Activated CD4-positive, alpha-beta memory T cell treated with anti-CD3 and anti-CD28 coated beads, Interleukin-2, amount 10 ng/mL, durations not matched to agents 7 days and 5 days (primary cell): ENCODE results near the gene GOLGA6L2. TPM values are rescaled to one million over a fixed set of nuclear protein-coding genes. Genes with fewer than 3 reads are reported as not detected.
"Not testable (repeated sequence)": the region's sequence is repeated elsewhere in the genome, so short reads cannot be mapped to it uniquely, and the experiment has no call there.

Experiments
- CTCF ChIA-PET: fragments of 350-600 bp; sonication (Branson Sonifier 250); formaldehyde crosslinking; loops from one replicate; lab custom pipeline; 2021; ENCODE audit warnings: antibody characterized with exemption, inconsistent platforms; lab: Charles Lee
- POLR2A ChIA-PET: fragments of 350-600 bp; sonication (Branson Sonifier 250); formaldehyde crosslinking; loops from one replicate; lab custom pipeline; 2021; ENCODE audit warnings: antibody characterized with exemption; lab: Charles Lee
- DNase-seq: peaks from one replicate; pipeline ENCODE4 v3.0.0-alpha.2; 2020
- H3K27ac Mint-ChIP-seq: one replicate; pipeline ENCODE4 v1.8.0; 2021; ENCODE audit warnings: mild to moderate bottlenecking, mixed read lengths
- H3K27me3 Mint-ChIP-seq: one replicate; pipeline ENCODE4 v1.8.0; 2021; ENCODE audit warnings: mixed read lengths
- H3K36me3 Mint-ChIP-seq: one replicate; pipeline ENCODE4 v1.8.0; 2021; ENCODE audit warnings: low read depth, mixed read lengths
- H3K4me1 Mint-ChIP-seq: one replicate; pipeline ENCODE4 v1.8.0; 2021; ENCODE audit warnings: mixed read lengths
- H3K4me3 Mint-ChIP-seq: one replicate; pipeline ENCODE4 v1.8.0; 2021; ENCODE audit warnings: mild to moderate bottlenecking, mixed read lengths
- H3K9me3 Mint-ChIP-seq: one replicate; pipeline ENCODE4 v1.8.0; 2021; ENCODE audit warnings: mixed read lengths
- total RNA-seq, 2 experiments: library from RNA; stranded (reverse); gene quantifications; one replicate each; pipeline ENCODE4 v1.2.3, GENCODE V29; 2021

The GOLGA6L2 gene
- total RNA-seq, 2 experiments from 2014 or later, result not detected

DNA sequence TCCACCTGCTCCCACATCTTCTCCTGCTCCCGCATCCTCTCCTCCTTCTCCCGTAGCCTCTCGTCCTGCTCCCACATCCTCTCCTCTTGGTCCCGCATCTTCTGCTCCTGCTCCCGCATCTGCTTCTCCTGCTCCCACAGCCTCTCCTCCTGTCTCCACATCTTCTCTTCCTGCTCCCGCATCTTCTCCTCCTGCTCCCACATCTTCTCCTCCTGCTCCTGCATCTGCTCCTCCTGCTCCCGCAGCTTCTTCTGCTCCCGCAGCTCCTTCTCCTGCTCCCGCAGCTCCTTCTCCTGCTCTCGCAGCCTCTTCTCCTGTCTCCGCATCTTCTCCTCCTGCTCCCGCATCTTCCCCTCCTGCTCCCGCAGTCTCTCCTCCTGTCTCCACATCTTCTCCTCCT lies 5.8 kb downstream of the GOLGA6L2 start:
- no peak for DNase-seq
- Mint-ChIP-seq H3K4me1 (no peaks in the 10 kb centered on the region), H3K27ac (no peak overlapping the region), H3K4me3 (no peak overlapping the region), H3K27me3 (no peaks in the 10 kb centered on the region), H3K36me3 (no peaks in the 10 kb centered on the region), H3K9me3 (no peaks in the 10 kb centered on the region)
- CTCF ChIA-PET, result no interaction called here
- POLR2A ChIA-PET, result no interaction called here

DNA sequence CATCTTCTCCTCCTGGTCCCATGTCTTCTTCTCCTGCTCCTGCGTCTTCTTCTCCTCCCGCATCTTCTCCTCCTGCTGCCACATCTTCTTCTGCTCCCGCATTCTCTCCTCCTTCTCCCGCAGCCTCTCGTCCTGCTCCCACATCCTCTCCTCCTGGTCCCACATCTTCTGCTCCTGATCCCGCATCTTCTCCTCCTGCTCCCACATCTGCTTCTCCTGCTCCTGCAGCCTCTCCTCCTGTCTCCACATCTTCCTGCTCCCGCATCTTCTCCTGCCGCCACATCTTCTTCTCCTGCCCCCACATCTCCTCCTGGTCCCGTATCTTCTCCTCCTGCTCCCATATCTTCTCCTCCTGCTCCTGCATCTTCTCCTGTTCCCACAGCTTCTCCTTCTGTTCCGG lies 6.4 kb downstream of the GOLGA6L2 start:
- no peak overlapping the region for H3K4me3 Mint-ChIP-seq
- H3K36me3 Mint-ChIP-seq, result no peaks in the 10 kb centered on the region
- DNase-seq, result no peak
- H3K27ac Mint-ChIP-seq, result no peak overlapping the region
- CTCF ChIA-PET, result no interaction called here
- POLR2A ChIA-PET, result no interaction called here
- no peaks in the 10 kb centered on the region for H3K4me1 Mint-ChIP-seq
- H3K9me3 Mint-ChIP-seq, result no peaks in the 10 kb centered on the region
- no peaks in the 10 kb centered on the region for H3K27me3 Mint-ChIP-seq

- Mint-ChIP-seq H3K27ac (no peak overlapping the region), H3K4me3 (no peak overlapping the region), H3K4me1 (no peaks in the 10 kb centered on the region), H3K9me3 (no peaks in the 10 kb centered on the region), H3K36me3 (no peaks in the 10 kb centered on the region), H3K27me3 (no peaks in the 10 kb centered on the region)
- ChIA-PET CTCF (no interaction called here), POLR2A (no interaction called here)
- DNase-seq, result no peak
Observed at GRCh38 chr15:23439513-23439912, 7.5 kb downstream of the GOLGA6L2 start.

DNA sequence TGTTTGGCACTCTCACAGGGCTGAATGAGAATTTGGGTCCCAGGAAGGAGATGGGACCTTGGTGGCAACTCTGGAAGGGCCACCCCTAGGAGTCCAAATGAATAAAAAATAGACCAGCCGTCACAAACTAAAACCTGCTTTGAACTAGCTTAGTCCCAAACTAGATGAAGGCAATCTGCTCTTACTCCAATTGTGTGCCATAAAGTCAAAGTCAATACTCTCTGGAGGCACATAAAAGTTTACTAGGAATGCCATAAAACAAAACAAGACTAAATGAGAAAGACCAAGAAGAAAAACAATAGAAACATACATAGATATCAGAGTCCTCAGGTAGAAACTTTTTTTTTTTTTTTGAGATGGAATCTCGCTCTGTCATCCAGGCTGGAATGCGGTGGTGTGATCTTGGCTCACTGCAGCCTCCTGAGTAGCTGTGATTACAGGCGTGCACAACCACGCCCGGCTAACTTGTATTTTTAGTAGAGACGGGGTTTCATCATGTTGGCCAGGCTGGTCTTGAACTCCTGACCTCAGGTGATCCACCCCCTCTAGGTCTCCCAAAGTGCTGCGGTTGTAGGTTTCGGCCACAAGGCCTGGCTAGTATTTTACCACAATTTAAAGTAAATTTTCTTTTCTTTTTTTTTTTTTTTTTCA lies 8.1 kb downstream of the GOLGA6L2 start:
- ChIA-PET CTCF (no interaction called here), POLR2A (no interaction called here)
- Mint-ChIP-seq H3K27ac (no peak overlapping the region), H3K36me3 (no peaks in the 10 kb centered on the region), H3K27me3 (no peaks in the 10 kb centered on the region), H3K9me3 (no peaks in the 10 kb centered on the region), H3K4me3 (no peak overlapping the region), H3K4me1 (no peaks in the 10 kb centered on the region)
- no peak for DNase-seq

GRCh38 chr15:23437673-23438072 lies 9.4 kb downstream of the GOLGA6L2 start:
- DNase-seq, result no peak
- Mint-ChIP-seq H3K27me3 (no peaks in the 10 kb centered on the region), H3K27ac (no peak overlapping the region), H3K36me3 (no peaks in the 10 kb centered on the region), H3K4me1 (no peaks in the 10 kb centered on the region), H3K4me3 (no peak overlapping the region), H3K9me3 (no peaks in the 10 kb centered on the region)
- ChIA-PET CTCF (no interaction called here), POLR2A (no interaction called here)

GRCh38 chr15:23437146-23437545 lies 9.9 kb downstream of the GOLGA6L2 start:
- DNase-seq, result no peak
- ChIA-PET CTCF (no interaction called here), POLR2A (no interaction called here)
- Mint-ChIP-seq H3K36me3 (no peaks in the 10 kb centered on the region), H3K9me3 (no peaks in the 10 kb centered on the region), H3K4me3 (no peak overlapping the region), H3K27ac (no peak overlapping the region), H3K27me3 (no peaks in the 10 kb centered on the region), H3K4me1 (no peaks in the 10 kb centered on the region)

DNA sequence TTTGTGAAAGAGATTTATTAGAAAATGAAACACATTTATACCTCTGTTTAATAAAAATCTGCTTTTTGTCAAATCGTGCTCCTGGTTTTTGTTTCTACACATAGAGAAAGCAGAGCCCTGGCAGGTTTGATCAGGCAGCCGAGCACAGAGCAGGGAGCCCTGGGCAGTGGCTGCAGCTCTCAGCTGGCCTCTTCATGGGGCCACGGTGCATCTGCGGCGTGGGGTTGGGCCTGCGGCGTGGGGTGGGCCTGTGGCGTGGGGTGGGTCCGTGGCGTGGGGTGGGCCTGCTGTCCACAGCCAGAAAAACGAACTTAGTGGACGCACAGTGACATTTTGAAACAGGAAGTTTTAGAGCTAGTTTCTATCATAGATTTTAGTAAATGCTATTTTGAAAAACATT lies 10.6 kb downstream of the GOLGA6L2 start:
- ChIA-PET CTCF (no interaction called here), POLR2A (no interaction called here)
- H3K4me3 Mint-ChIP-seq, result no peak overlapping the region

DNA sequence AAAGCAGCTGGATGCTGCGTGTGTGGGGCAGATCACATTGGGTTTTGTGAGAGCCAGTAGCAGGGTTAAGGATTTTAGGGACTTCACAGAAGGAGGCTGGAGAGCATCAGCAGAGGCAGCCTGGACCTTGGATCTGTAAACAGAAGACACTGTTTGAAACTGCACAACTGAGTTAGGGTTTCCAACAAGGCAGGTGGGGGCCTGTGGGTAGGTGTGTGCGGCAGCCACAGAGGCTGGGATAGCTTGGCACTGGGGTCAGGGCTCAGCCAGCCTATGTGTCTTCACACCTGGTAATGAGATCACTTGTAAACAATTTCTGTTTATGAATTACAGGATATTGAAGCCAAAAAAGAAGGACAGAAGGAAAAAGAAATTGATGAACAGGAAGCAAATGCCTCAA lies 12.3 kb downstream of the GOLGA6L2 start:
- H3K9me3 Mint-ChIP-seq, DNase-seq, H3K27me3 Mint-ChIP-seq, POLR2A ChIA-PET, H3K36me3 Mint-ChIP-seq, H3K27ac Mint-ChIP-seq, H3K4me1 Mint-ChIP-seq, CTCF ChIA-PET, H3K4me3 Mint-ChIP-seq: not testable (repeated sequence)

More for the DNA sequence above, 10.6 kb downstream of the GOLGA6L2 start:
- Mint-ChIP-seq H3K36me3 (no peaks in the 10 kb centered on the region), H3K9me3 (no peaks in the 10 kb centered on the region), H3K27ac (no peak overlapping the region), H3K4me1 (no peaks in the 10 kb centered on the region), H3K27me3 (no peaks in the 10 kb centered on the region)
- DNase-seq, result no peak

- DNase-seq, CTCF ChIA-PET, POLR2A ChIA-PET, H3K36me3 Mint-ChIP-seq, H3K4me1 Mint-ChIP-seq, H3K27me3 Mint-ChIP-seq, H3K27ac Mint-ChIP-seq, H3K4me3 Mint-ChIP-seq, H3K9me3 Mint-ChIP-seq: not testable (repeated sequence)
Observed at GRCh38 chr15:23425327-23425726, 21.7 kb downstream of the GOLGA6L2 start.

- ChIA-PET POLR2A (no interaction called here), CTCF (no interaction called here)
- Mint-ChIP-seq H3K36me3 (no peaks in the 10 kb centered on the region), H3K9me3 (no peaks in the 10 kb centered on the region), H3K27me3 (no peaks in the 10 kb centered on the region), H3K27ac (no peak overlapping the region), H3K4me3 (no peak overlapping the region), H3K4me1 (no peaks in the 10 kb centered on the region)
- DNase-seq, result no peak
Observed at GRCh38 chr15:23424111-23424904, 22.7 kb downstream of the GOLGA6L2 start.

DNA sequence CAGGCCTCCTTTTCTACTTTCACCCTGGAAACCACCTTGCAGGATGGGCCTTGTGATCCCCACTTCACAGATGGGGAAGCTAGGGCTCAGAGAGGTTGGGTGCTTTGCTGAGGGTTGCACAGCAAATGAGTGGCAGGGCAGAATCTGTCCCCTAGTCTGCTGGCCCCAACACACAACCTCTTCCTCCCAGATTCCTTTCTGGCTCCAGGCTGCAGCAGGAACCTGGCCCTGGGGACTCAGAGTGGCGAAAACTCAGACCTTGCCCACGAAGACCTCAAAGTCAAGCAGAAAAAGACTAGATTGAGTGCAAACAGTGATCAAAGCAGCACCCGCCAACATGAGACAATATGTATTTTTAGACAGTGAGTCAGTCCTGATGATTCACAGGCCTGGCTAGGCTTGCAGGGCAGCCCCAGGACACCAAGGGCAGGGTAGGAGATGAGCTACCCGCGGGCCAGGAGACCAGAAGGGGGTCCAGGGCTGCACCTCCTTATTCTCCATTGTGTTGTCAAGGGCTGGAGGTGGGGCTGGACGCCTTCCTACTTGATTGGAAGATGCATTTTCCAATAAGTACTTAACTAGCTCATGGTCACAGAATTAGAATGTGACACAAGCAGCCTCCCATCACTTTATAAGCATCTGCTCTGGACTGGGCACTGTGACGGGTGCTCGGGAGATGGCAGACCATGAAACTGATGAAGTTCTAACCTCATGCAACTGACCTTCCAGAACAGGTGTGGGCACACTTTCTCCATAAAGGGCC lies 23.9 kb downstream of the GOLGA6L2 start:
- POLR2A ChIA-PET, result no interaction called here
- Mint-ChIP-seq H3K36me3 (no peaks in the 10 kb centered on the region), H3K27me3 (no peaks in the 10 kb centered on the region), H3K4me1 (no peaks in the 10 kb centered on the region), H3K9me3 (no peaks in the 10 kb centered on the region), H3K4me3 (no peak overlapping the region), H3K27ac (no peak overlapping the region)
- CTCF ChIA-PET, result no interaction called here
- DNase-seq, result no peak

DNA sequence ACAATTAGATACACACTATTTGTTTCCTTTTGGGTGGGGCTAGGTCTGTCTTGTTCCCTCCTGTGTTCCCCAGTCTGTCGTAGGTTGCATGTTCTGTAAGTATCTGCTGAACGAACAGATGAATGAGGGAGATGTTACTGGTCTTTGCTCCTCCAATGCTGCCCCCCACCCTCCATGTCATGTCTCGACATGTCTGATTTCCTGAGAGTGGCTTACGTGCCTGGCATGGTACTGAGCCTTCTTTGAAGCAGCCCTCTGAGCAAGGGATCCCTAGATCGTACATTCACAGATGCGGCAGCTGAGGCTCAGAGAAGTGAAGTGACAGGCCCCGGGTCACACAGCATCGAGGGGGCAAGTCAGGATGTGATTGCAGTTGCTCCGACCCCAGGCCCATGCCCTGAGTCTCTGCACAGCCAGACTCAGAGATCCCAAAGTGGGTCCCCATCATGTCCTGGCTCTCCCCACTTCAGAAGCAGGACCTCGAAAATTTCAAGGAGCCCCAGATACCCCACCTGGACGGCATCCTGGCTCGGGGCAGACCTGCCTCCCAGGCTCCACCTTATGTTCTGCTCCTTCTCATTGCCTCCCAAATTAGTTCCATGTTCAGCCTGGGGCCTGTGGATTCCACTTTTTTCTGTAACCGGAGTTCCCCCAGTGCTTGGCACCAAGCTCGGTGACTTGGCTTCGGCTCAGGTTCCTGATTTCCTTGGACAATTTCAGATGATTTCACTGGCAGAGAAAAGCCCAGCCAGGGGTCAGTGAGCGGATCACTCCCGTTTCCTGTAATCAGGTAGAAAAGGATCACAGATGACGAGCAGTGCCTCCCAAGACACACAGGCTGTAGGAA lies 24.7 kb downstream of the GOLGA6L2 start:
- ChIA-PET CTCF (no interaction called here), POLR2A (no interaction called here)
- no peak overlapping the region for H3K4me3 Mint-ChIP-seq
- no peaks in the 10 kb centered on the region for H3K4me1 Mint-ChIP-seq
- H3K27me3 Mint-ChIP-seq, result no peaks in the 10 kb centered on the region
- DNase-seq, result no peak
- no peaks in the 10 kb centered on the region for H3K36me3 Mint-ChIP-seq
- no peak overlapping the region for H3K27ac Mint-ChIP-seq
- peaks cover under 1% of the 10 kb centered on the region for H3K9me3 Mint-ChIP-seq
